Activated B cell treated with CpG ODN at 0.5 μM for 24 hours (primary cell): ENCODE results near the gene CNNM3. TPM values are rescaled to one million over a fixed set of nuclear protein-coding genes. Genes with fewer than 3 reads are reported as not detected.
A peak's percentile ranks its signal among the peaks of the same experiment; 100 is the strongest.

Experiments
- ATAC-seq: fragments of 200-7000 bp; cut with Tn5 transposase; one replicate; pipeline ENCODE4 v1.10.0; 2021; ENCODE audit warnings: low read depth, mild to moderate bottlenecking, moderate library complexity
- CTCF ChIA-PET: fragments of 350-600 bp; sonication (Branson Sonifier 250); formaldehyde crosslinking; loops from one replicate; lab custom pipeline; 2021; ENCODE audit warnings: antibody characterized with exemption; lab: Charles Lee
- POLR2A ChIA-PET: fragments of 350-600 bp; sonication (Branson Sonifier 250); formaldehyde crosslinking; loops from one replicate; lab custom pipeline; 2021; ENCODE audit warnings: antibody characterized with exemption; lab: Charles Lee
- DNase-seq: peaks from one replicate; pipeline ENCODE4 v3.0.0; 2022
- H3K27ac Mint-ChIP-seq: one replicate; pipeline ENCODE4 v1.8.0; 2020; ENCODE audit warnings: mixed read lengths
- H3K27me3 Mint-ChIP-seq: one replicate; pipeline ENCODE4 v1.8.0; 2021; ENCODE audit warnings: mixed read lengths
- H3K36me3 Mint-ChIP-seq: one replicate; pipeline ENCODE4 v1.8.0; 2021; ENCODE audit warnings: low read depth, mixed read lengths
- H3K4me1 Mint-ChIP-seq: one replicate; pipeline ENCODE4 v1.8.0; 2021; ENCODE audit warnings: mixed read lengths
- H3K4me3 Mint-ChIP-seq: one replicate; pipeline ENCODE4 v1.8.0; 2020; ENCODE audit warnings: mild to moderate bottlenecking, mixed read lengths
- H3K9me3 Mint-ChIP-seq: one replicate; pipeline ENCODE4 v1.8.0; 2020; ENCODE audit warnings: mixed read lengths
- intact Hi-C: fragments of 100-400 bp; cut with micrococcal nuclease; formaldehyde crosslinking; loops from one replicate; pipeline ENCODE4 v1.15.1; 2024
- total RNA-seq: library from RNA; stranded (reverse); gene quantifications from 2 replicates; pipeline ENCODE4 v1.2.3, GENCODE V29; 2022
- TF ChIP-seq, protein P1 (sequence below): fragments of 200-600 bp; IDR thresholded peaks from one replicate; pipeline ENCODE4 v1.8.0; 2022; ENCODE audit warnings: antibody characterized with exemption, mild to moderate bottlenecking

CNNM3 gene
- total RNA-seq, 1 donor from 2014 or later, result 20.3 TPM

DNA sequence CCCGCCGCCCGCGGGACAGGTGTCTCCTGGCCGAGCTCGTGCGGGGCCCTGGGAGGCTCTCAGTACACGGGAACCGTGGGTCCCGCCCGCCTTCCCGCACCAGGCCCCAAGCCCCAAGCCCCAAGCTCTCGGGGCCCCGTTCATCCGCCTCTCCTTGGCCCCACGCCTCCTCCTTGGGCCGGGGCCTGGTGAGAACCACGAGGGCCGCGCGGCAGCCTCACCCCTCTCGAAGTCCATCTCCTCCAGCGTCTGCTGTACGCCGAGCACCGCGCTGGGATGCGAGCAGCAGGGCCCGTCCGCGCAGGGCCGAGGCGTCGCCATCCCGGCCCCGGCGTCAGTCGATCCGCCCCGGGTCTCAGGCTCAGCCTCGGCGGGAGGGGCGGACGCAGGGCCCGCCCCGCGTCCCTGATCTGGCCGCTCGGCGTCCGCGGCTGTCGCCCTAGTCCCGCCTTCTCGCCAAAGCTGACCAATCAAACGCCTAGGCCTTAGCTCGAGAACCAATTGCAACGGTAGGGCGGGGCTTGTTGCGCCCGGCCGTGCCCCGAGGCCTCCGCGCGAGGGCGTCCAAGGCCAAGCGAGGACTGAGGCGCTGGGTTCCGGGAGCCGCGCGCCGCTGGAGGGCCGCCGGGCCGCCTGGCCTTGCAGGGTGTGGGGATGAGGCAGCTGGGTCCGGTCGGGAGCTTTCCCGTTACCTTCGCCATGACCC is 41.8 kb downstream of the CNNM3 start, which contains the start of gene ANKRD39:
Gene ANKRD39 (minus strand): TSS at position 350 of the 706 bp plus-strand sequence. CDS start 29 bp downstream, at position 321.
- Mint-ChIP-seq H3K4me3 (peak within 1 kb of the TSS; percentile 86), H3K27me3 (no peaks in the 10 kb centered on the region), H3K4me1 (peaks cover 16% of the 10 kb centered on the region), H3K9me3 (no peaks in the 10 kb centered on the region), H3K36me3 (peaks cover 16% of the 10 kb centered on the region), H3K27ac (peak within 1 kb of the TSS; percentile 63)
- intact Hi-C loops, result loop anchor here (1.0 to 5.0 kb wide), 12 partner anchors 10 to 804 kb away; partner anchors contain the start of genes ACTR1B, ARID5A, CNNM3 and CNNM4
- ATAC-seq (peak; percentile 95), DNase-seq (peak; percentile 96)
- TF ChIP-seq, protein P1, sequence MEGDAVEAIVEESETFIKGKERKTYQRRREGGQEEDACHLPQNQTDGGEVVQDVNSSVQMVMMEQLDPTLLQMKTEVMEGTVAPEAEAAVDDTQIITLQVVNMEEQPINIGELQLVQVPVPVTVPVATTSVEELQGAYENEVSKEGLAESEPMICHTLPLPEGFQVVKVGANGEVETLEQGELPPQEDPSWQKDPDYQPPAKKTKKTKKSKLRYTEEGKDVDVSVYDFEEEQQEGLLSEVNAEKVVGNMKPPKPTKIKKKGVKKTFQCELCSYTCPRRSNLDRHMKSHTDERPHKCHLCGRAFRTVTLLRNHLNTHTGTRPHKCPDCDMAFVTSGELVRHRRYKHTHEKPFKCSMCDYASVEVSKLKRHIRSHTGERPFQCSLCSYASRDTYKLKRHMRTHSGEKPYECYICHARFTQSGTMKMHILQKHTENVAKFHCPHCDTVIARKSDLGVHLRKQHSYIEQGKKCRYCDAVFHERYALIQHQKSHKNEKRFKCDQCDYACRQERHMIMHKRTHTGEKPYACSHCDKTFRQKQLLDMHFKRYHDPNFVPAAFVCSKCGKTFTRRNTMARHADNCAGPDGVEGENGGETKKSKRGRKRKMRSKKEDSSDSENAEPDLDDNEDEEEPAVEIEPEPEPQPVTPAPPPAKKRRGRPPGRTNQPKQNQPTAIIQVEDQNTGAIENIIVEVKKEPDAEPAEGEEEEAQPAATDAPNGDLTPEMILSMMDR, result peak; percentile 58
- ChIA-PET POLR2A (interaction anchor here (0.6 to 3.0 kb wide), 20 partner anchors 10 to 710 kb away, joined by 3 to 27 read pairs (median 6); partner anchors contain the start of genes ANKRD23, ANKRD36, CNNM3 and KANSL3), CTCF (interaction anchor here (0.6 to 3.1 kb wide), 23 partner anchors 10 to 1318 kb away, joined by 3 to 57 read pairs (median 4); partner anchors contain the start of genes ANKRD36, CNNM3, CNNM4 and LMAN2L)

DNA sequence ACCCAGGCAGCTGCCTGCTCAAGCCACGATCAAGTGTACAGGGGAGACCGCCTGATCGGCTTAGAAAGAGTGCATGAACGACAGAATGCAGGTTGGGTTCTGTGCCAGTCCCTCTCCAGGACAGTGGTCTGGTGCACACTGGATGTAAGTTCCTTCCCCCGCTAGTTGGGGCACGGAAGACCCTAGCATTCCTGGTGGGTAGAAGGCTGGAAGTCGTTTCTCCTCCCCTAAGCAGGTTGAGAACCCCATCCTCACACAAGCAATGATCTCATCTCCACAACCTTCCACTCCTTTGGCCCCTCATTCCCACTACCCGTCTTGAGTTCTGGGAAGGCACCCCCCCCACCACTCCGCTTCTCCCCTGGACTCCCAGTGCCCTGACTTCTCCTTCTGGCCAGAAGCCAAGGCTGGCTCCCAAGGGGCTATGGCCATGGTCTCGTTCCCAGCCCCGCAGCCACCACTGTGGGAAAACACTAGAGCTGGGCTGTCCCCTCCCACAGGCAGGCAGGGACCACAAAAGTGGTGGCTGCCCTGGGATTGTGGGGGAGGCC is 43.1 kb downstream of the CNNM3 start:
- DNase-seq (no peak), ATAC-seq (no peak)
- H3K4me3 Mint-ChIP-seq, result peak overlapping the region; percentile 86
- CTCF ChIA-PET, result interaction anchor here (2.2 to 3.1 kb wide), 3 partner anchors 14 to 96 kb away, joined by 27 to 57 read pairs (median 33); no protein-coding TSS in a partner anchor
- intact Hi-C loops, result loop anchor here (2.0 to 5.0 kb wide), 4 partner anchors 97 to 803 kb away; partner anchors contain the start of genes ACTR1B, ARID5A and CNNM4
- peaks cover 2% of the 10 kb centered on the region for H3K36me3 Mint-ChIP-seq
- POLR2A ChIA-PET, result interaction anchor here (2.4 kb wide), 1 partner anchor 19 kb away, joined by 14 read pairs; no protein-coding TSS in a partner anchor
- no peaks in the 10 kb centered on the region for H3K9me3 Mint-ChIP-seq
- peaks cover 16% of the 10 kb centered on the region for H3K4me1 Mint-ChIP-seq
- H3K27ac Mint-ChIP-seq, result no peak overlapping the region
- TF ChIP-seq, protein P1, result no peak
- no peaks in the 10 kb centered on the region for H3K27me3 Mint-ChIP-seq

DNA sequence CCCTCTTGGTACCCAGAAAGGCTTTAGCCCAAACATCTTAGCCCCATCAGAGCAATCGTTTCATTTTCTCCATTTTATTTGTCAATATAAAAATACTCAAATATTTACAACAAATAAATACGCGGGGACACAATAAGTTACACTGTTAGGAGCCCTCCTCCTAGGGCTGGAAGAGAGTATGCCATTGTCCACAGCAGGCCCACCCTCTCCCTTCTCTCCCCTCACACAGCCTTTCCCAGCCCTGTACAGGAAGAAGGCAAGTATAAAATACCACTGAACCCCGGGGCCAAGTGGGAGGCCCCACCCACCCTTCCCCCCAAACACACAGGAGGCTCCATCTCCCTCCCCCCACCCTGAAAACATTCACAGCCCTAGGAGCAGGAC is 43.6 kb downstream of the CNNM3 start:
- DNase-seq (no peak), ATAC-seq (no peak)
- peaks cover 16% of the 10 kb centered on the region for H3K4me1 Mint-ChIP-seq
- intact Hi-C loops, result loop anchor here (2.0 to 5.0 kb wide), 4 partner anchors 97 to 803 kb away; partner anchors contain the start of genes ACTR1B, ARID5A and CNNM4
- no peak overlapping the region for H3K27ac Mint-ChIP-seq
- no peaks in the 10 kb centered on the region for H3K36me3 Mint-ChIP-seq
- no peaks in the 10 kb centered on the region for H3K27me3 Mint-ChIP-seq
- H3K4me3 Mint-ChIP-seq, result no peak overlapping the region
- TF ChIP-seq, protein P1, result no peak
- no peaks in the 10 kb centered on the region for H3K9me3 Mint-ChIP-seq
- ChIA-PET CTCF (no interaction called here), POLR2A (no interaction called here)

DNA sequence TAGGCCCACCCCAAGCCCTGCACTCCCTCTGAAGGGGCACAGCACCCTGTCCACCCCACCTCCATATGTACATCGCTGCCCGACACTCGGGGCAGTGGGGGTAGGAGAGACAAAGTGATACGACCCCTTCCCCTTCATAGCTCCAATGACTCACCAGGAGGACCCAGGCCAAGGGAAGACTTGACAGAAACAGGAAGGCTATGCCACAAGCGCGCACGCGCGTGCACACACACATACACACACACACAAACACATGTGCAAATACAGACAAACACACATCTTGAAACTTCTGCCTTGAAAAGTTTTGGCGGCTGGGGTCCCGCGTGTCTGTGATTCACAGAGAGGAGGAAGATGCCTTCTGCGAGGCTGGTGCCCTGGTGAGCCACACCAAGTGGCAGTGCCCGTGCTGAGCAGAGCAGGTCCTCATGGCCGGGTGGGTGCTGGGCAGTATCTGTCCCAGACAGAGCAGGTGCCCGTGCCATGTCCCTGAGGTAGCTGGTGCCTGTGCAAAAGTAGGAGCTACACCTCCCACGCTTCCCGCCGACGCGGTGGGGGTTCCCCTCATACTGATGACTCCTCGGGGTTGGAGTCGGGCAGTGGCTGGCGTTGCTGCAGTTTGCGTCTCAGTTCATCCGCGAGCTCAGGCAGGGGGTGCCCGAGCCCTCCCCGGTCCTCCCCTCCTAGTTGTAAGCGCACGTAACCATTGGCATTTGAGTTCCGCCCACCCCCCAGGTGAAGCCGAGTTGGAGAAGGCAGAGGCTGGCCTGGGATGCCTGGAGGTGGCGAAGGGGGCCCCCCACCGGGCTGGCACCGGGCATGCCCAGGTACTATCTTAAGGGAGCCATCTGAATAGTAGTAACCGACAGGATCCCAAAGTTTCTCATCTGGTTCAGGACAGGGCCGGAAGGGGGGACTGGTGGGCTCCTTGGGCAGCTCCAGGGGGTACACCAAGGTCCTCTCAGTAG is 44.3 kb downstream of the CNNM3 start:
- ChIA-PET CTCF (no interaction called here), POLR2A (interaction anchor here (0.7 kb wide), 1 partner anchor 233 kb away, joined by 3 read pairs; no protein-coding TSS in a partner anchor)
- TF ChIP-seq, protein P1, result no peak
- no peak overlapping the region for H3K27ac Mint-ChIP-seq
- no peaks in the 10 kb centered on the region for H3K27me3 Mint-ChIP-seq
- no peaks in the 10 kb centered on the region for H3K9me3 Mint-ChIP-seq
- H3K4me1 Mint-ChIP-seq, result peaks cover 16% of the 10 kb centered on the region
- ATAC-seq (no peak), DNase-seq (no peak)
- H3K4me3 Mint-ChIP-seq, result no peak overlapping the region
- H3K36me3 Mint-ChIP-seq, result no peaks in the 10 kb centered on the region
- intact Hi-C loops, result no loop called here
